CD4-positive, alpha-beta T cell treated with Interleukin-10 for 1 hour (primary cell): ENCODE results near the gene TRIM22.
"Not testable (repeated sequence)": the region's sequence is repeated elsewhere in the genome, so short reads cannot be mapped to it uniquely, and the experiment has no call there.

Source experiments
- DNase-seq: peaks from one replicate; pipeline ENCODE4 v3.0.0-alpha.2; 2020

The TRIM22 gene

GRCh38 chr11:5691238-5691963 is 1.8 kb downstream of the TRIM22 start:
- peak; percentile 15 for DNase-seq

- peak; percentile 20 for DNase-seq
These were observed 2.4 kb downstream of the TRIM22 start for GRCh38 chr11:5691964-5692361.

- DNase-seq = no peak
These were observed 5.1 kb downstream of the TRIM22 start for GRCh38 chr11:5694642-5695041.

GRCh38 chr11:5695580-5695979 is 6.0 kb downstream of the TRIM22 start:
- no peak for DNase-seq

- DNase-seq = no peak
These were observed 6.6 kb downstream of the TRIM22 start for GRCh38 chr11:5696210-5696609.

- DNase-seq = no peak
These were observed 8.7 kb downstream of the TRIM22 start for GRCh38 chr11:5698281-5698680.

GRCh38 chr11:5700421-5701054 is 10.9 kb downstream of the TRIM22 start:
- no peak for DNase-seq

GRCh38 chr11:5701055-5701577 is 11.5 kb downstream of the TRIM22 start:
- no peak for DNase-seq

- no peak for DNase-seq
These were observed 14.3 kb downstream of the TRIM22 start for GRCh38 chr11:5703741-5704536.

GRCh38 chr11:5705688-5706087 is 16.1 kb downstream of the TRIM22 start:
- DNase-seq = no peak

- peak; percentile 36 for DNase-seq
These were observed 22.9 kb downstream of the TRIM22 start for GRCh38 chr11:5712507-5712906.

- no peak for DNase-seq
These were observed 24.1 kb downstream of the TRIM22 start for GRCh38 chr11:5713695-5714094.

- not testable (repeated sequence) for DNase-seq
These were observed 26.9 kb downstream of the TRIM22 start for GRCh38 chr11:5716518-5716917.

- DNase-seq = no peak
These were observed 30.3 kb downstream of the TRIM22 start for GRCh38 chr11:5719703-5720495.

- no peak for DNase-seq
These were observed 33.0 kb downstream of the TRIM22 start for GRCh38 chr11:5722622-5723021.

- DNase-seq = no peak
These were observed 36.8 kb downstream of the TRIM22 start for GRCh38 chr11:5726351-5726750.

GRCh38 chr11:5727691-5728090 is 38.1 kb downstream of the TRIM22 start:
- no peak for DNase-seq

- DNase-seq = no peak
These were observed 46.8 kb downstream of the TRIM22 start, which contains the start of gene OR56B1 for GRCh38 chr11:5736396-5736795. Gene OR56B1 (plus strand): TSS chr11:5736448. CDS start chr11:5736517, 69 bp downstream.

GRCh38 chr11:5737091-5737490 is 47.5 kb downstream of the TRIM22 start:
- DNase-seq = no peak

GRCh38 chr11:5737670-5738392 is 48.2 kb downstream of the TRIM22 start:
- DNase-seq = no peak

- DNase-seq = no peak
These were observed 48.8 kb downstream of the TRIM22 start for GRCh38 chr11:5738431-5738830.

GRCh38 chr11:5746614-5747013 is 57.0 kb downstream of the TRIM22 start:
- no peak for DNase-seq
